ENCODE data around the gene RPEL1.

The RPEL1 gene

DNA sequence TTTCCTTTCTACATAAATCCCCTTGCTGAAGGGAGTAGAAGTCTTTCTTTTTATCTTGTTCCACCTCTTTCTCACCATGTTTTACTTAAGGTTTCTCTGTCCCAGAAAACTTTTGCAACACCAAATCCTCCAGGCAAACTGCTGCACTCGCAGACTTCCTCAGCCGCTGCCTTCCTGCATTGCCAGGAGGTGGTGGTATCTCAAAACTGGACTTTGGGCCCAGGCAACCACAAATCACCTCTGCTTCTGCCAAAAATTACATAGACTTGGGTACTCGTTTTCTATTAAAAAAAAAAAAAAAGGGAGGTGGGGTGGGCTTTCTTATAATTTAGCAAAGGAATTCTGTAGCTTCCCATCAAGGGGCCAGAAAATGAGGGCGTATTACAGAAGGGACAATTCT lies 45.9 kb downstream of the RPEL1 start:
- Histone ChIP-seq H3K4me3 (ENCODE audit: low read depth in 1 of 2, low read length in 1 of 2) (no peak overlapping the region), H3K9me3 (no peaks in the 10 kb centered on the region)
- TF ChIP-seq, protein P1, sequence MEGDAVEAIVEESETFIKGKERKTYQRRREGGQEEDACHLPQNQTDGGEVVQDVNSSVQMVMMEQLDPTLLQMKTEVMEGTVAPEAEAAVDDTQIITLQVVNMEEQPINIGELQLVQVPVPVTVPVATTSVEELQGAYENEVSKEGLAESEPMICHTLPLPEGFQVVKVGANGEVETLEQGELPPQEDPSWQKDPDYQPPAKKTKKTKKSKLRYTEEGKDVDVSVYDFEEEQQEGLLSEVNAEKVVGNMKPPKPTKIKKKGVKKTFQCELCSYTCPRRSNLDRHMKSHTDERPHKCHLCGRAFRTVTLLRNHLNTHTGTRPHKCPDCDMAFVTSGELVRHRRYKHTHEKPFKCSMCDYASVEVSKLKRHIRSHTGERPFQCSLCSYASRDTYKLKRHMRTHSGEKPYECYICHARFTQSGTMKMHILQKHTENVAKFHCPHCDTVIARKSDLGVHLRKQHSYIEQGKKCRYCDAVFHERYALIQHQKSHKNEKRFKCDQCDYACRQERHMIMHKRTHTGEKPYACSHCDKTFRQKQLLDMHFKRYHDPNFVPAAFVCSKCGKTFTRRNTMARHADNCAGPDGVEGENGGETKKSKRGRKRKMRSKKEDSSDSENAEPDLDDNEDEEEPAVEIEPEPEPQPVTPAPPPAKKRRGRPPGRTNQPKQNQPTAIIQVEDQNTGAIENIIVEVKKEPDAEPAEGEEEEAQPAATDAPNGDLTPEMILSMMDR (IDR thresholded peaks at IDR 0.05), result no peak

DNA sequence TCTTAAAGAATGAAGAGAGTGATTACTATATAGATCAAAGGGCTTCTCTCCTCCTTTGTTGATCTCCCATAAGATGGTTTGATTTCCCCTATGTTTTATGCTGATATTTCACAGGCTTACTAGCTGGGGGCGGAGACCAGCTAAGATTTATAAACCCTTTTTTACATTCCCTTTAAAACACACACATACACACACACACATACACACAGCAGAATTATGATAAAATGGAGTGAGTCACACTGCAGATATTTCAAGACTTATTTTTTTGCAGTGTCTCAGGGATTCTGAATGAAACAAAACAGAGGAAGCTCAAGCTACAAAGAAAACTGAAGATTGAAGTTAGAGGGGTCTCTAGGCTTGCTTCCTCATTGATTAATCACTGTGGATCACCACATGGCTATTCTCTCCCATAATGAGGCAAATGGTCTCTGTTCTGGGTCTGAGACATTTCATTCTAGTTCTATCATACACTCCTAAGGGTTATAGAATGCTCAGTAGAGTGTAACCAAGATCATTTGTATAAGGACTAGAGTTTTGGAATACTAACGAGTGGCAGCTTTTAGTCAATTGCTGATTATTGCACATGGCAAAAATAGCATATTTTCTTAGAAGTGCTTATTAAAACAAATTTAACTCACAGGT lies 49.8 kb downstream of the RPEL1 start:
- H3K36me3 ChIP-seq, result no peaks in the 10 kb centered on the region
- no peak overlapping the region for H3K27ac ChIP-seq
- no peaks in the 10 kb centered on the region for H3K4me1 ChIP-seq (ENCODE audit: control insufficient read depth in 1 of 2, insufficient read depth in 1 of 2, low read depth in 1 of 2, low read length in 1 of 2)
- no peak overlapping the region for H3K4me3 ChIP-seq (ENCODE audit: low read depth in 1 of 2, low read length in 1 of 2)
- H3K27me3 ChIP-seq, result peaks cover 45% of the 10 kb centered on the region
- no peaks in the 10 kb centered on the region for H3K9me3 ChIP-seq
- TF ChIP-seq, protein P1 (IDR thresholded peaks at IDR 0.05), result no peak

More for the DNA sequence above, 45.9 kb downstream of the RPEL1 start:
- H3K27ac ChIP-seq, result no peak overlapping the region
- no peaks in the 10 kb centered on the region for H3K4me1 ChIP-seq (ENCODE audit: control insufficient read depth in 1 of 2, insufficient read depth in 1 of 2, low read depth in 1 of 2, low read length in 1 of 2)
- H3K36me3 ChIP-seq, result no peaks in the 10 kb centered on the region
- H3K27me3 ChIP-seq, result peaks cover 72% of the 10 kb centered on the region
